NCI-H446 treated with DMSO at 0.1 percent for 48 hours (cell line): ENCODE data around the gene RASAL2.

ENCODE experiments used
- DNase-seq: peaks from one replicate; lab custom pipeline; 2025; lab: John Stamatoyannopoulos, UW

Gene RASAL2

DNA sequence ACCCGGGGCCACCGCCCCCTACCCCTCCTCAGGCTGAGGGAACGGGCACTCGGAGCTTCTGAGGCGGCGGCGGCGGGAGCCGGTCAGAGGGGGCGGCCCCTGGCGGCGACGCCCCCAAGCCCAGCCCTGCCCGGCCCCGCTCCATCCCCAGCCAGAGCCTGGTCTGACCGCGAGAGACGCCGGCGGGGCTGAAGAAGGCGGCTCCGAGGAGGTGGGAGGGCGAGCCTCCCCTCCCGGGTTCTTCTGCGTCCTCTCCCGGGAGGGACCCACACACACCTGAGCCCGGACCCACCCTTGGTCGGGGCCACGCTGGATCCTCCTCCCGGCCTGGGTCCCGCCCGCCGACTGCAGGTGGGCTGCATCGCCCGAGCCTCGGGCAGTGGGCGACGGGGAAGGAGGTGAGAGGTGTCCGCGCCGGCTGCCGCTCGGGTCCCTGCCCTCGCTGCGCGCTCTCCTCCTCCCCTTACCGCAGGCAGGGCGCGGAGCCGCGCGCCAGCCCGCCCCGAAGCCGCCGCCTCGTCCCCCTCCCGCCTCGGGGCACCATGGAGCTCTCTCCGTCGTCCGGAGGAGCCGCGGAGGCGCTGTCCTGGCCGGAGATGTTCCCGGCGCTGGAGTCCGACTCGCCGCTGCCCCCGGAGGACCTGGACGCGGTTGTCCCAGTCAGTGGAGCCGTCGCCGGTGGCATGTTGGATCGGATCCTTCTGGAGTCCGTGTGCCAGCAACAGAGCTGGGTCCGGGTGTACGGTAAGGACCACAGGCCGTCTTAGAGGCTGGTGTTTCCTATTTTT is at the start of gene RASAL2:
Gene RASAL2 (plus strand): TSS at position 154 of the 788 bp plus-strand sequence. CDS start 389 bp downstream, at position 543.
- DNase-seq = peak; percentile 36

DNA sequence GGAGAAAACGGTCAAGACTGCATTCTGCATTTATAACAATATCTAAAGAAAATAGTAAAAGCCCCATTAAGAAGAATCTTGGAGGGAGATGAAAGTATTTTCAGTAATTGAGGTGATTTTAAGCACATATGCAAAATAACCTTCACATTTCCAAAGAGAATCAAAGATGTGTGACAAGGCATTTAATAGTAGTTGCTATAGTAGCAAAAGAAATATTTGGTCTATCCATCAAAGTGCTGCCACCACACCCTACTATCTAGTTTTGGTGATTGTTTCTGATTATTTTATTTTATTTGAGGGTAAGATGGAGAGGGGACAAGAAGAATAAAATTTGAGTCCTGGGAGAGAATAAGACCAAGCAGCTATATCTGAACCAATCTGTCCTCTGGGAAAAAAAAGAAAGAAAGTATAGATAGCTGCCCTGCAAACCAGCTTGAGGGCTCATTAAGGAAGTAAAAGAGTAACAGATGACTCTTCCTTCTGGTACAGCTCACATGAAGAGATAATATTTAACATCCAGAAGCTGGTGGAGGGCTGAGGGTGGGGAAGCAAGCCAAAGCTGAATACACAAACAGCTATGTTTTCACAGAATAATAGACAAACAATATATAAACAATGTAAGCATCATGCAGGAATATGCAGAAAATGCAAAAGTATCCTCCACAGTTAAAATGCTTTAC is 47.2 kb upstream of the RASAL2 start:
- DNase-seq = no peak

GRCh38 chr1:178047403-178048093 is 46.4 kb upstream of the RASAL2 start:
- no peak for DNase-seq

DNA sequence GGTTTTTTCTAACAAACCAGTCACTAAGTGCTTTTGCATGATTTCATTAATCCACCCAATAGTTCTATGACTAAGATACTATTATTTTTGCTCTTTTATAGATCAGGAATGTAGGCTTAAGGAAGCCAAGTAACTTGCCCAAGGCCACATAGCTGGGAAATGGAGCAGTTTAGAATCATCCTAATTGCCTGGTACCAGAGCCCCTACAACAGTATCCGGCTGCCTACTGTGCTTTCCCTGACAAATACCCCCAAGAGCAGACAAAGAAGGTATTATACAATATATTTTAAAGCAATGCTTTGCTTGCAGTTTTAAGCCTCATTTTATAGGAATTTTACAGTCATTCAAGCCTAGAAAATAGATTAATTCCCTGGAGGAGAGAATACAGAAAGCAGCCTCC is 45.5 kb upstream of the RASAL2 start:
- DNase-seq = no peak

DNA sequence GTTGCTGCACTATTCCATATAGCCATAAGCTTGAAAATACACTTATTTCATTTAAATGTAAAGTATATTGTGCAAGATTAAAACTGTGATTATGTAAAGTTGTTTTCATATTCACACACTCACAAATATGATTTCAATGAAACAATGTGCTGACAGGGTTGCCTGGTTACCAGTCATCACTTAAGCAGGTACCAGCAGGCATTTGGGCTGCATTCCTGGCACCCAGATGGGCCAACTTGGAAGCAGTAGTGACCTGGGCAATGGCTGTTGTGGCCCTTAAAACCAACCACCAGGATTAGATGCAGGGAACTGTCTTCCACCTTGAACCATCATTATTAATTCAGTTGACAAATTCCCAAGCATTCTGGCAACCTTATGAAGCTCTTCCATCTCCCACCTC is 45.0 kb upstream of the RASAL2 start:
- no peak for DNase-seq

- no peak for DNase-seq
Observed at GRCh38 chr1:178050084-178050483, 43.8 kb upstream of the RASAL2 start.

GRCh38 chr1:178051071-178051470 is 42.8 kb upstream of the RASAL2 start:
- DNase-seq = no peak

- no peak for DNase-seq
Observed at GRCh38 chr1:178052650-178053461, 41.0 kb upstream of the RASAL2 start.

DNA sequence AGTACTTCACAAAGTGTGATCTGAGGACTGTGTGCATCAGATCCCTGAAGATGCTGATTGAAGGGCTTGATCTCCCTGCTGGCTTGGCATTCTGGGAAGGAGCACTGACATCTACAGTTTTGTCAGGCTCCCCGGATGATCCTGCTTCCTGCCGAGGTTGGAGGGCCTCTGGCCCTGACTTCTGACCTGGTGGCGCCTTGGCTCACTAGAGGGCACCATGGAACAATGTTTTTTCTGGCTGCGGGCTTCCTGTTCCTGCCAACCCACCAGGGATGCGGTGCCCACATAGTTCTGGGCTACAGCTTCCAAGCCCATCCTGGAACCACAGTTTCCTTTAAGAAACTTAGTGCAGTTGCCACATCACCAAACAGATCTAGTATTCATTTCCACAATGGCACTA is 38.8 kb upstream of the RASAL2 start:
- DNase-seq = no peak

DNA sequence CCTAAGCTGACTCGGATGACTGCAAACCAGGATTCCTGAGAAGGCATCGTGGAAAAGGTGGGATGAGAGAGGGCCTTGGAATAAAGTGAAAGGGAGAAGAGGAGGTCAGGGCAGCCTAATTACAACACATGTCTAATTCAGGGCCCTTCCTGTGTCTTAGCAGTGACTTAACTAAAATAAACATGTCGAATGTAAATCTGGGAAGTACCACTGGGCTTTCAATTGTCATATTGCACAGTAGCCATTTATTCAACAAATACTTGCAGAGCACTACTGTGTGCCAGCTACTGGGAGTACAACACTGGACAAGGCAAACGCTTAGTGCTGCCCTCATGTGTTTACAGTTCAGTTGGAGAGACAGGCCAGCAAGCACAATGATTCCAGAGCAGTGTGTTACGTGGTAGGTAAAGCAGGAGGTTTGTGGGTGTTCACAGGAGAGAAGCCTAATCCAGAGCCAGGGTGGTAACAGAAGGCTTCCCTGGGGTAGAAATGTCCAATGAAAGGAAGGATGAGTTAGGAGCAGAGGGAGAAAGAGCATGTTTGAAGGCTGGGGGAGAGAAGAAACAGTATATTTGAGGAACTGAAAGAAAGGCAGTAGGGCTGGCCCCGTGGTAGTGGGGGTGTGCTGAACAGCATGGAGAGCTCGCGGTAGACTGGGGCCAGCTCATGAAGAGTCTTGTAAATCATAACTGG is 38.0 kb upstream of the RASAL2 start:
- no peak for DNase-seq

GRCh38 chr1:178057141-178057765 is 36.7 kb upstream of the RASAL2 start:
- DNase-seq = no peak

DNA sequence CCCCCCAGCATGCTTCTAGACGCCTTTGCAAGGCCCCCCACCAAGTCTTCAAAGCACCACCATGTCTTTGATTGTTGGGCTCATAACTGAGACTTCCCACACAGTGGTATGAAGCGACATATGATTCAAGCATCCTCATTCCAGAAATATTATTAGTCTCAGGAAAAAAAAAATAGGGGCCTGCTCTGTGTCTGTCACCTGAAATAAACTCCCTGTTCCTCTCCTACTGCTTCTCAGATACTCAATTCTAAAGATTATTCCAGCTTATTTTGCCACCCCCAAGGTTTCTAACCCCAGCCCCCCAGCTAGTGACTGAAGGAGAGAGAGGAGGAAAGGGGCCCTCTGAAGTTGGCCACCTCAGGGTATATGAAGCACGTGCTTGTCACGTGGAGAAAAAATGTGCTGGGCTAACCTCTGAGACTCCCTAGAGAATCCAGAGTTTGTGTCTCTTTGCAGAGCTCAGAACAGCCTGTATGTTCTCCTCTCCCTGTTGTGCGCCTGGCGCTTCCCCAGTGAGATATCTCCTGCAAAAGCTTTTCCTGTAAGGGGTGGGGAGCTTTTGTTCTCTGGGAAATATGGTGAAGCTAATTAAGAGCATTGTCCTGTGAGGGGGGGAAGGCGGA is 35.9 kb upstream of the RASAL2 start:
- DNase-seq = no peak

- DNase-seq = no peak
Observed at GRCh38 chr1:178060789-178061556, 32.9 kb upstream of the RASAL2 start.

DNA sequence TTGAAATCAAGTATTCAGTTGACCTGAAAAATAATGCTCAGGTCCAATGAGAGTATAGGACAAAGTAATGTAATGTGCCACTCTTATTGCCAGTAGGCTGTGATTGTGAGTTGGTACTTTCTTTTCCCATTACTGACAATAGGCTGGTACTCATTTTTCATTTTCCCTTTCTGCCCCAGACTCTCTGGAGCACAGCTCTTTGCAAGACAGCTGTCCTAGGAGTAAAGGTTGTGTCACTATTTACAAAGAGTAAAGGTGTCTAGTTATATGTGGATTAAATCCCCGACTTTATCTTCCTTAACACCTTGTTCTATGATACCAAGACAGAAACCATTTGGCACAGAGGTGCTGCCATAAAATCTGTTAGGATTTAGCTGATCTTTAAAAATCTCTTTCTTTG is 32.3 kb upstream of the RASAL2 start:
- DNase-seq = no peak

DNA sequence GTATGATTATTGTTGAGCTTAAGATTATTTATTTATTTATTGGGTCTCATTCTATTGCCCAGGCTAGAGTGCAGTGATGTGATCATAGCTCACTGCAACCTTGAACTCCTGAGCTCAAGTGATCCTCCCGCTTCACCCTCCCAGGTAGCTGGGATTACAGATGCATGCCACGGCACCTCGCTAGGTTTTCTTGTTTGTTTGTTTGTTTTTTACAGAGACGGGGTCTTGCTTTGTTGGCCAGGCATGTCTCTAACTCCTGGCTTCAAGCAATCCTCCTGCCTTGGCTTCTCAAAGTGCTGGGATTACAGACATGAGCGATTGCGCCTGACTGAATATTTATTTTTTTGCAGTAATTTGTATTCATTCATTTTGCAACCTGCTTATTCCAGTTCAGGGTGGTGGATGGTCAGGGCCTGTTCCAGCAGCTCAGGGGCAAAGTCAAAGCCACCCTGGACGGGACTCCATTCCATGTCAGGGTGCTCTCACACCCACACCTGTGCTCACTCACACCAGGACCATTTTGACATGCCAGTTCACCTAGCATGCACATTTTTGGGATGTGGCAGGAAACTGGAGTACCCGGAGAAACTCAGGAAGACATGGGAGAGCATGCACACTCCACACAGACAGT is 29.6 kb upstream of the RASAL2 start:
- DNase-seq = no peak

DNA sequence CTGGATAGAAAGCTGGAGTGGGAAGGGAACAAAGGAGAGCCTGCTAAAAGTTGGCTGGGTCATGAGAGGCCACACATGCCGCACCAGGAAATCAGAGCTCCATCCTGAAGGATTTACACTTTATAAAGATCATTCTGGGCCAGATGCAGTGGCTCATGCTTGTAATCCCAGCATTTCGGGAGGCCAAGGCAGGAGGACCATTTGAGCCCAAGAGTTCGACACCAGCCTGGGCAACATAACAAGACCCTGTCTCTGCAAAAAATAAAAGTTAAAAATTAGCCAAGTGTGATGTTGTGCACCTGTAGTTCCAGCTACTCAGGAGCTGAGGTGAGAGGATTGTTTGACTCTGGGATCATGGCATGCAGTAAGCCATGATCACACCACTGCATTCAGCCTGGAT is 28.7 kb upstream of the RASAL2 start:
- no peak for DNase-seq

- DNase-seq = no peak
Observed at GRCh38 chr1:178066296-178066907, 27.5 kb upstream of the RASAL2 start.

DNA sequence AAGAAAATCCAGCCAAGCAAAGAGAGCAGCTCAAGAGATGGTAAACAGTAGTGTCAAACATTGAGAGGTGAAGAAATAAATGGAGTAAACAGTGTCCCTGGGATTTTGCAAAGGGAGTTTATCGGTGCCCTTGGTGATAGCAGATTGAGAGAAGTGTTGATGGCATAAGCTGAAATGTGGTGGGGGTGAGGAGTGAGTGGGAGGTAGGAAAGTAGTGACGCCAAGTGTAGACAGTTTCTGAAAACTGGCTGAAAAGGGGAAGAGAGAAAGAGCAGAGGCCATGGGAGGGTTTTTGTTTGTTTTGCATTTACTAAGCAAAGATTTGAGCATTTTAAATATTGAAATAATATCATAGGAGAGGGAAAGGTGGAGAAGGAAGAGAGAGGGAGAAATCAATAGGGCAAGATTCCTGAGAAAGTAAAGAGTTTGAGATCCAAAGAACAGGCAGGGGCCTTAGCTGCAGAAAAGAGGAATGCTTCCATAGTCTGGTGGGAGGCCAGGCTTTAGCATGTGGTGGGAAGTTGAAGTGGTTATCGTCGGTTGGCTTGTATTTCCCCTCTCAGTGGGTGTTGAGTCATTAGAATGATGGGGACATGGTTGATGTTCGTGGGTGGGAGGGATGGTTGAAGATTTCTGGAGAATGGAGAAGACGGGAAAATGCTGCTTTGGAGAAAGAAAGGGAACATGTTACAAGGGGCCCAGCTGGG is 26.8 kb upstream of the RASAL2 start:
- DNase-seq = no peak
